A549 (cell line): Measurements from ENCODE around the gene ZNF302. TPM values are rescaled to one million over a fixed set of nuclear protein-coding genes. Genes with fewer than 3 reads are reported as not detected.

Source experiments
- ATAC-seq, 2 experiments: fragments of 200-7000 bp in 1 of 2; fragments of >200 bp in 1 of 2; cut with Nextera tagmentation in 1 of 2; cut with Tn5 transposase in 1 of 2; 3 replicates each; pipeline versions ENCODE4 v1.8.0 to v1.9.1; 2018 to 2020; ENCODE audit warnings: mild to moderate bottlenecking in 1 of 2, moderate library complexity in 1 of 2
- CTCF ChIA-PET: fragments of 300-600 bp; sonication (Branson Sonifier 250); formaldehyde crosslinking; extraction: SDS; loops from one replicate; lab custom pipeline; 2021; ENCODE audit warnings: antibody characterized with exemption, inconsistent platforms; lab: Yijun Ruan, JAX
- POLR2A ChIA-PET: fragments of 350-600 bp; formaldehyde crosslinking; extraction: SDS; loops from one replicate; lab custom pipeline; 2021; ENCODE audit warnings: antibody characterized with exemption, inconsistent platforms; lab: Yijun Ruan, JAX
- DNase-seq, 2 experiments: peaks; one replicate each; pipeline versions ENCODE4 v3.0.0 to v3.0.0-alpha.2; 2011 to 2016; ENCODE audit warnings: low read depth in 1 of 2, low spot score in 1 of 2
- FAIRE-seq: peaks from 2 replicates; lab custom pipeline; 2011; peaks lifted over from hg19 to GRCh38; lab: Jason Lieb, UNC
- H3K27ac ChIP-seq, 2 experiments: fragments of >200 bp; sonication (Bioruptor Twin); formaldehyde crosslinking; 3 replicates each; pipeline ENCODE4 v1.5.1; 2016 to 2017
- H3K4me1 ChIP-seq: fragments of >200 bp; sonication (Bioruptor Twin); formaldehyde crosslinking; 3 replicates; pipeline ENCODE4 v1.6.1; 2016
- H3K4me2 ChIP-seq: fragments of >200 bp; sonication (Bioruptor Twin); formaldehyde crosslinking; 3 replicates; pipeline ENCODE4 v1.6.1; 2016
- H3K4me3 ChIP-seq: fragments of >200 bp; sonication (Bioruptor Twin); formaldehyde crosslinking; 3 replicates; pipeline ENCODE4 v1.5.1; 2016
- H3K9me3 ChIP-seq: fragments of >200 bp; sonication (Bioruptor Twin); formaldehyde crosslinking; 3 replicates; pipeline ENCODE4 v1.6.1; 2016
- BHLHE40 ChIP-seq: IDR thresholded peaks from 2 replicates; pipeline ENCODE4 v1.6.1; 2012; ENCODE audit warnings: low read depth, low read length, inconsistent platforms
- CEBPB ChIP-seq, 2 experiments: fragments of >200 bp in 1 of 2; sonication (Bioruptor Twin) in 1 of 2; formaldehyde crosslinking in 1 of 2; IDR thresholded peaks; 2 replicates each; pipeline ENCODE4 v1.6.1; 2012 to 2016
- CHD2 ChIP-seq: fragments of 150-350 bp; IDR thresholded peaks from 2 replicates; pipeline ENCODE4 v1.6.1; 2014; ENCODE audit warnings: low read length; ENCODE audit not compliant: partially characterized antibody
- GATA3 ChIP-seq: IDR thresholded peaks from 2 replicates; pipeline ENCODE4 v1.6.1; 2012; ENCODE audit warnings: borderline replicate concordance
- HDAC2 ChIP-seq: fragments of 200-600 bp; sonication (generic); IDR thresholded peaks from 2 replicates; pipeline ENCODE4 v1.6.1; 2016
- HEYL ChIP-seq: fragments of 250-450 bp; sonication (Bioruptor Pico); IDR thresholded peaks from 2 replicates; pipeline ENCODE4 v1.8.0; 2021; ENCODE audit warnings: mild to moderate bottlenecking, moderate library complexity
- JUN ChIP-seq, 2 experiments: fragments of >200 bp; sonication (Bioruptor Twin); formaldehyde crosslinking; IDR thresholded peaks; 2 replicates in 1 of 2; 3 replicates in 1 of 2; pipeline ENCODE4 v1.6.1; 2016 to 2017
- MAFK ChIP-seq: fragments of 450-650 bp; IDR thresholded peaks from 2 replicates; pipeline ENCODE4 v1.6.1; 2014; ENCODE audit not compliant: partially characterized antibody
- MAX ChIP-seq: IDR thresholded peaks from 2 replicates; pipeline ENCODE4 v1.6.1; 2012
- NFE2L2 ChIP-seq: fragments of 150-350 bp; conservative IDR thresholded peaks from 2 replicates; pipeline ENCODE4 v1.6.1; 2014; ENCODE audit warnings: low read length
- NR3C1 ChIP-seq: fragments of >200 bp; sonication (Bioruptor Twin); formaldehyde crosslinking; IDR thresholded peaks from 3 replicates; pipeline ENCODE4 v1.6.1; 2017
- RCOR1 ChIP-seq: fragments of 150-350 bp; IDR thresholded peaks from 2 replicates; pipeline ENCODE4 v1.6.1; 2014; ENCODE audit warnings: antibody characterized with exemption, low read length, low read depth
- REST ChIP-seq: fragments of 200-600 bp; sonication (generic); IDR thresholded peaks from 2 replicates; pipeline ENCODE4 v1.6.1; 2016; ENCODE audit warnings: antibody characterized with exemption, mild to moderate bottlenecking, moderate library complexity
- RFX5 ChIP-seq: fragments of 450-650 bp; IDR thresholded peaks from 2 replicates; pipeline ENCODE4 v1.7.1; 2014; ENCODE audit warnings: antibody characterized with exemption, mild to moderate bottlenecking, moderate library complexity
- RNF2 ChIP-seq: fragments of 200-600 bp; sonication (generic); IDR thresholded peaks from 2 replicates; pipeline ENCODE4 v1.6.1; 2016; ENCODE audit warnings: low read depth, mild to moderate bottlenecking, antibody characterized with exemption, moderate library complexity, borderline replicate concordance
- TFCP2L1 ChIP-seq: fragments of 250-450 bp; sonication (Bioruptor Pico); IDR thresholded peaks from 2 replicates; pipeline ENCODE4 v1.5.0; 2021; ENCODE audit warnings: mild to moderate bottlenecking
- TP53 ChIP-seq: fragments of 250-450 bp; sonication (Bioruptor Pico); IDR thresholded peaks from 2 replicates; pipeline ENCODE4 v1.5.0; 2021; ENCODE audit warnings: mild to moderate bottlenecking, moderate library complexity
- USF2 ChIP-seq: fragments of 450-650 bp; IDR thresholded peaks from 2 replicates; pipeline ENCODE4 v1.6.1; 2014; ENCODE audit warnings: antibody characterized with exemption
- ZC3H11A ChIP-seq: fragments of 450-650 bp; IDR thresholded peaks from 2 replicates; pipeline ENCODE4 v1.6.1; 2014; ENCODE audit warnings: antibody characterized with exemption, mild to moderate bottlenecking
- ZFP36 ChIP-seq: fragments of 450-650 bp; IDR thresholded peaks from 2 replicates; pipeline ENCODE4 v1.6.1; 2014; ENCODE audit warnings: borderline replicate concordance; ENCODE audit not compliant: partially characterized antibody
- WGBS: methylation state at CpG from one replicate; pipeline ENCODE4 v1.1.6; 2017; ENCODE audit errors: missing lambda C conversion rate; 5-methylcytosine and 5-hydroxymethylcytosine counted together
- polyA plus RNA-seq, 4 experiments: library from polyadenylated mRNA; depleted of rRNA in 3 of 4; stranded (reverse); fragments of >200 nt; fragmentation: RNase III in 1 of 4; extraction: RNeasy Plus Mini Kit Qiagen cat#74134 plus additional on column Dnase treatment in 1 of 4; gene quantifications; 2 replicates in 3 of 4; 3 replicates in 1 of 4; pipeline ENCODE4 v1.2.3, GENCODE V29; 2011 to 2017
- TF ChIP-seq, protein P1 (sequence below): fragments of >200 bp; sonication (Bioruptor Twin); formaldehyde crosslinking; IDR thresholded peaks from 2 replicates; pipeline ENCODE4 v1.6.1; 2016
- TF ChIP-seq, protein P2 (sequence below): fragments of >200 bp; sonication (Bioruptor Twin); formaldehyde crosslinking; IDR thresholded peaks from 3 replicates; pipeline ENCODE4 v1.5.1; 2016
- TF ChIP-seq, protein P3 (sequence below): IDR thresholded peaks from 2 replicates; pipeline ENCODE4 v1.6.1; 2012; ENCODE audit warnings: low read depth, borderline replicate concordance

Gene ZNF302
- polyA plus RNA-seq, 2 of the 4 experiments (the other 2 are of a cell fraction) = 26.2 to 56.3 TPM

GRCh38 chr19:34669305-34669704 is 8.2 kb upstream of the ZNF302 start:
- H3K4me1 ChIP-seq = peaks cover 5% of the 10 kb centered on the region; the same call in 1 of the 3 replicates
- no peak for DNase-seq
- 66% methylated on average over 6 of the region's 7 CpGs for WGBS
- FAIRE-seq = peak; percentile 76
- TF ChIP-seq JUN (IDR thresholded peaks at IDR 0.05) = no peak
- TF ChIP-seq CEBPB (IDR thresholded peaks at IDR 0.05) = no peak
- TF ChIP-seq, protein P1, sequence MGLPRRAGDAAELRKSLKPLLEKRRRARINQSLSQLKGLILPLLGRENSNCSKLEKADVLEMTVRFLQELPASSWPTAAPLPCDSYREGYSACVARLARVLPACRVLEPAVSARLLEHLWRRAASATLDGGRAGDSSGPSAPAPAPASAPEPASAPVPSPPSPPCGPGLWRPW = no peak
- no peak for TF ChIP-seq MAX
- no peak for TF ChIP-seq RFX5
- TF ChIP-seq MAFK = no peak
- no peak for TF ChIP-seq HEYL (CRISPR knock-in tag)
- no peak for TF ChIP-seq ZFP36
- no peak for TF ChIP-seq TFCP2L1 (CRISPR knock-in tag)
- no peak for TF ChIP-seq GATA3
- no peak for TF ChIP-seq USF2
- TF ChIP-seq BHLHE40 = no peak
- no peak for TF ChIP-seq NFE2L2
- TF ChIP-seq CHD2 = no peak
- no peak for TF ChIP-seq NR3C1
- TF ChIP-seq HDAC2 = no peak
- no peak for TF ChIP-seq RCOR1
- TF ChIP-seq TP53 (CRISPR knock-in tag) = no peak
- TF ChIP-seq RNF2 = no peak
- TF ChIP-seq REST = no peak
- ChIA-PET CTCF (interaction anchor here (0.7 kb wide), 1 partner anchor 55 kb away, joined by 3 read pairs; no protein-coding TSS in a partner anchor), POLR2A (no interaction called here)
- H3K4me3 ChIP-seq = no peak overlapping the region
- no peak for ATAC-seq
- H3K4me2 ChIP-seq = no peak overlapping the region
- peaks cover 27% of the 10 kb centered on the region for H3K9me3 ChIP-seq
- no peak overlapping the region for H3K27ac ChIP-seq

DNA sequence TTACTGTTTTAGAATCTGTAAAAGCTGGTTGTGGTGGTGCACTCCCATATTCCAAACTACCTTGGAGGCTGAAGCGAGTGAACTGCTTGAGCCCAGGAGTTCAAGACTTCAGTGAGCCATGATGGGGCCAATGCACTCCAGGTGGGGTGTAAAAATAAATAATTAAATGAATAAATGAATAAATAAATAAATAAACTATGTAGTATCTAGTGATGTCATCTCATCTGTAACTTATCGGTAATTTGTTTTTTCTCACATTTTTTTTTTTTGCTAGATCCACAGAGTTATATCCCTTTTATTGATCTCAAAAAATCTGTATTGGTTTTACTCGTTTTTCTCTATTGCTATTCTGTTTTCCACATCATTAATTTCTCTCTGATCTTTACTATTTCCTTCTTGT is 5.5 kb upstream of the ZNF302 start:
- ChIA-PET CTCF (interaction anchor here (1.1 kb wide), 1 partner anchor 11 kb away, joined by 3 read pairs; no protein-coding TSS in a partner anchor), POLR2A (no interaction called here)
- Histone ChIP-seq H3K4me2 (no peak overlapping the region), H3K4me1 (peaks cover 5% of the 10 kb centered on the region; the same call in 1 of the 3 replicates), H3K4me3 (no peak overlapping the region), H3K9me3 (peaks cover 48% of the 10 kb centered on the region), H3K27ac (no peak overlapping the region)
- 54% methylated on average over 3 of the region's 3 CpGs for WGBS
- TF ChIP-seq, protein P2, sequence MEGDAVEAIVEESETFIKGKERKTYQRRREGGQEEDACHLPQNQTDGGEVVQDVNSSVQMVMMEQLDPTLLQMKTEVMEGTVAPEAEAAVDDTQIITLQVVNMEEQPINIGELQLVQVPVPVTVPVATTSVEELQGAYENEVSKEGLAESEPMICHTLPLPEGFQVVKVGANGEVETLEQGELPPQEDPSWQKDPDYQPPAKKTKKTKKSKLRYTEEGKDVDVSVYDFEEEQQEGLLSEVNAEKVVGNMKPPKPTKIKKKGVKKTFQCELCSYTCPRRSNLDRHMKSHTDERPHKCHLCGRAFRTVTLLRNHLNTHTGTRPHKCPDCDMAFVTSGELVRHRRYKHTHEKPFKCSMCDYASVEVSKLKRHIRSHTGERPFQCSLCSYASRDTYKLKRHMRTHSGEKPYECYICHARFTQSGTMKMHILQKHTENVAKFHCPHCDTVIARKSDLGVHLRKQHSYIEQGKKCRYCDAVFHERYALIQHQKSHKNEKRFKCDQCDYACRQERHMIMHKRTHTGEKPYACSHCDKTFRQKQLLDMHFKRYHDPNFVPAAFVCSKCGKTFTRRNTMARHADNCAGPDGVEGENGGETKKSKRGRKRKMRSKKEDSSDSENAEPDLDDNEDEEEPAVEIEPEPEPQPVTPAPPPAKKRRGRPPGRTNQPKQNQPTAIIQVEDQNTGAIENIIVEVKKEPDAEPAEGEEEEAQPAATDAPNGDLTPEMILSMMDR = no peak
- TF ChIP-seq ZC3H11A (peak; percentile 51; the same call in 1 of the 2 replicates), RFX5 (no peak), RNF2 (no peak)
- TF ChIP-seq, protein P3, sequence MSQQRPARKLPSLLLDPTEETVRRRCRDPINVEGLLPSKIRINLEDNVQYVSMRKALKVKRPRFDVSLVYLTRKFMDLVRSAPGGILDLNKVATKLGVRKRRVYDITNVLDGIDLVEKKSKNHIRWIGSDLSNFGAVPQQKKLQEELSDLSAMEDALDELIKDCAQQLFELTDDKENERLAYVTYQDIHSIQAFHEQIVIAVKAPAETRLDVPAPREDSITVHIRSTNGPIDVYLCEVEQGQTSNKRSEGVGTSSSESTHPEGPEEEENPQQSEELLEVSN = no peak
- no peak for ATAC-seq
- peak; percentile 39 for FAIRE-seq
- no peak for DNase-seq
